Testis (tissue), 2 donors: Measurements from ENCODE around the gene COMMD10.

Source experiments
- CTCF ChIP-seq, 3 experiments: fragments of 450-650 bp in 2 of 3; fragments of 200-600 bp in 1 of 3; sonication (generic) in 1 of 3; IDR thresholded peaks; one replicate each; pipeline ENCODE4 v1.5.1; 2016 to 2019; ENCODE audit warnings: antibody characterized with exemption in 3 of 3, mild to moderate bottlenecking in 2 of 3, moderate library complexity in 1 of 3
- POLR2A ChIP-seq: fragments of 450-650 bp; IDR thresholded peaks from one replicate; pipeline ENCODE4 v1.6.1; 2017; ENCODE audit warnings: antibody characterized with exemption, mild to moderate bottlenecking, moderate library complexity

- TF ChIP-seq CTCF (IDR thresholded peaks at IDR 0.05) (no peak), POLR2A (no peak)
Observed at GRCh38 chr5:116273448-116274242, 188.8 kb downstream of the COMMD10 start.
